Fibroblast of the aortic adventitia (primary cell): Measurements from ENCODE around the gene SLC7A1. TPM values are rescaled to one million over a fixed set of nuclear protein-coding genes. Genes with fewer than 3 reads are reported as not detected.

ENCODE experiments used
- DNase-seq: peaks from one replicate; pipeline ENCODE4 v3.0.0-alpha.2; 2010; ENCODE audit warnings: low read depth
- H3K4me3 ChIP-seq: 2 replicates; pipeline ENCODE4 v1.5.1; 2011; ENCODE audit warnings: low read depth, mild to moderate bottlenecking, control low read depth, low read length, moderate library complexity
- CTCF ChIP-seq: IDR thresholded peaks from 2 replicates; pipeline ENCODE4 v1.5.1; 2011; ENCODE audit warnings: mild to moderate bottlenecking, low read length, control low read depth, inconsistent platforms; ENCODE audit not compliant: insufficient read depth
- total RNA-seq: library from RNA; depleted of rRNA; stranded (reverse); fragments of >200 nt; gene quantifications from 2 replicates; pipeline ENCODE4 v1.2.3, GENCODE V29; 2012; ENCODE audit warnings: low replicate concordance

The SLC7A1 gene
- total RNA-seq, 1 donor, result 33.1 TPM

GRCh38 chr13:29521336-29521735, 74.2 kb downstream of the SLC7A1 start:
- TF ChIP-seq CTCF, result no peak
- H3K4me3 ChIP-seq, result no peak overlapping the region
- no peak for DNase-seq

DNA sequence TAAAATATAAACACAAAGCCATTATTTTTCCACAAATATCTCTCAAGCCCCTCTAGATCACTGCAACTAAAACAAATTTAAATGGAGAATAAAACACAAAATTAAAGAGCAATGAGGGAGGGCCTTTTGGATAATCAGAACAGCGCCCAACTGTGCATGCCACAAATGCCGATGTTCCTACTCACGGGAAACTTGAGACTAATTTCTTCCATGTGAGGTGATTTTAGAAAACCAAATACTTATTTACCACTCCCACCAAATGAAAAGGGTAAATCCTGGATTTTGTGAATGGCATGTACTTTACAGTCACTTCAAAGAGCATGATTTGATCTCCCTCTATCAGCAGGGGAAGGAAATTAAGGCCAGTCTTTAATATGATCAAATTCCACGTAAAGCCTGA, 74.8 kb downstream of the SLC7A1 start:
- H3K4me3 ChIP-seq, result no peak overlapping the region
- DNase-seq, result peak; percentile 92
- TF ChIP-seq CTCF, result no peak

GRCh38 chr13:29519921-29520320, 75.6 kb downstream of the SLC7A1 start:
- no peak for TF ChIP-seq CTCF
- no peak overlapping the region for H3K4me3 ChIP-seq
- DNase-seq, result no peak

DNA sequence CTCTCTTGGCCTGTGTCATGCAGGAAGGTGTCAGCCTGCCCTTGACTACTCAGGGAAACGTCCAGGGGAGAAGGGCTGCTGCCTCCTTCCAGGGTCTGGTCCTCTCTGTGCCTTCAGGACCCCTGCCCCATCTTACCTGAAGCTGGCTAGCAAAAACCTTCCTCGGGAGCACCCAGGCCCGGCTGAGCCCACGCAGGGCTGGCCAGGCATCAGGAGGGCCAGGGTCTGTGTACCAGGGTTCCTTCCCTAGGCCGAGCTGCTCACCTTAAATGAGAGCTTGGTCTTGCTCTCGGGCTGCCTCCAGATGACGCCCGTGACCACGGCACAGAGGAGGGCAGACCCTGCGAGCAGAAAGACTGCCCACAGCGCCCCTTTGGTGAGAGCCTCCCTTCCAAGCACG, 78.6 kb downstream of the SLC7A1 start:
- TF ChIP-seq CTCF, result no peak
- DNase-seq, result no peak
- no peak overlapping the region for H3K4me3 ChIP-seq

DNA sequence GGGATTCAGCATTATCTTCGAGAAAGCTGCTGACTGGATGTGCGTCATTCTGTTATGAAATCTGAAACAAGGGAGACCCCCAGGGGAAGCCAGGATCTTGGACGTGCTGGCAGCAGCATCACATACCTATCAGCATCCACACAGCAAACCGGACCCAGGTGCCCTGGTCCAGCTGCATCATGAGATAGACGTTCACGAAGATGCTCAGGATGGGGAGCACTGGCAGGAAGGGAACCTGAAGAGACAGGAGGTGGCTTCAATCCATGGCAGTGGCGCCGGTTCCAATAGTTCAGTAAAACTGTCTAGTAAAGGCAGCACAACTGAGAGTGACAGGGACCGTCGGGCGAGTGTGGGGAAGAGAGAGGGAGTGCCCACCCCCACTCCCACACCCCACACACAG, 79.5 kb downstream of the SLC7A1 start:
- DNase-seq, result peak; percentile 38
- TF ChIP-seq CTCF, result no peak
- H3K4me3 ChIP-seq, result no peak overlapping the region

GRCh38 chr13:29515372-29515771, 80.1 kb downstream of the SLC7A1 start:
- no peak for DNase-seq
- no peak overlapping the region for H3K4me3 ChIP-seq
- no peak for TF ChIP-seq CTCF

DNA sequence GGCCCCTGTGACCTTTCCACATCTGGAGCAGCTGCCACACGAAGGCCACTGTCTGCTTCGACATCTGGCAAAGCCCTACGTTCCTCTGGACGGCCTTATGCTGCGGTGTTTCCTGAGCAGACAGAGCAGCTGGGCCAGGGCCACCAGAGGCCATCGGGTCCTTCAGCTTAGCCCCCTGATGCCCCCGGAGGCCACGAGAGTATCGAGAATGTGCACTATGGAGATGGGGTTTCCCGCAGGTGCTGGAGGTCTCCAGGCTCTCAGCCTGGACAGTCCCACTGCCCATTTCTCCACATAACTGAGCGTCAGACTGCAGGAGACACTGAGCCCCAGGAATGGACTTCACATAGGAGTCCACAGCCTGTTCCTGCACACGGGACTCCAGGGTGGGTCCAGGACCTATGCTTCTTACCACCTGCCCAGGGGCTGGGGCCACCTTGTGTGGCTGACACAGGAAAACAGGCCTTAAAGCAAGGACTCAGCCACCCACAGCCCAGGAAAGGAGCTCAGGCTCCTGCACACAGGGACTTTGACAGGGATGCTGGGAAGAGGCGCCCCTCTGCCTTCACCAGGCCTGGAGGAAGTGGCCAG, 80.7 kb downstream of the SLC7A1 start:
- DNase-seq, result no peak
- no peak for TF ChIP-seq CTCF
- H3K4me3 ChIP-seq, result no peak overlapping the region
